ENCODE data around the gene MUSK.

DNA sequence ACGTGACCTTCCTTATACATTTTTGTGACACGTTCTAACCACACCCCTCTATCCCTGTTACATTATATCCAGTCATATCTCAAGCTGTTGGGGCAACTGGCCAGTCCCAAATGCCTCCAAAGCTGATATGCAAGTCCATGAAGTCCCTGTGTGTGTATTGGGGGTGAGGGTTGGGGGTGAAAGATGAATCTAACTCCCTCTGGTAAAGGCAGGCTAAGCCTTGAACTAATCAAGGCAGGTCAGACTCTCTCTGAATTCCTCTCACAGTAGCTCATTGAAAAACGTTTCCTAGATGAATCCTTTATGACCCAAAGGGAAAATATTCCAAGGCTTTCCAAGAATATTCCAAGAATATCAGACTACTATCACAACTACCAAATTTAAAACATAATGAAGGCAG lies 174.4 kb downstream of the MUSK start:
- TF ChIP-seq PHF8 (conservative IDR thresholded peaks at IDR 0.05; ENCODE audit: low read depth, low read length) (no peak), POLR2AphosphoS5 (IDR thresholded peaks at IDR 0.05; ENCODE audit: low read depth, low read length) (no peak), RAD21 (IDR thresholded peaks at IDR 0.05 in 1 of 2, conservative IDR thresholded peaks at IDR 0.05 in 1 of 2; ENCODE audit: low read depth in 2 of 2, low read length in 2 of 2) (no peak), EZH2 (IDR thresholded peaks at IDR 0.05; ENCODE audit: low read depth, low read length, severe bottlenecking) (no peak), POLR2A (IDR thresholded peaks at IDR 0.05; ENCODE audit: control extremely low read depth in 1 of 2, low read depth in 2 of 2, low read length in 2 of 2) (no peak), CHD2 (IDR thresholded peaks at IDR 0.05; ENCODE audit: low read length) (no peak), JUN (IDR thresholded peaks at IDR 0.05; ENCODE audit: low read depth, low read length) (no peak), KDM1A (IDR thresholded peaks at IDR 0.05; ENCODE audit: borderline replicate concordance, low read length) (no peak), SP2 (IDR thresholded peaks at IDR 0.05; ENCODE audit: low read length) (no peak), CREB1 (IDR thresholded peaks at IDR 0.05) (no peak), HDAC2 (IDR thresholded peaks at IDR 0.05; ENCODE audit: borderline replicate concordance in 1 of 2, low read depth in 2 of 2, low read length in 2 of 2) (no peak)
- TF ChIP-seq, protein P1, sequence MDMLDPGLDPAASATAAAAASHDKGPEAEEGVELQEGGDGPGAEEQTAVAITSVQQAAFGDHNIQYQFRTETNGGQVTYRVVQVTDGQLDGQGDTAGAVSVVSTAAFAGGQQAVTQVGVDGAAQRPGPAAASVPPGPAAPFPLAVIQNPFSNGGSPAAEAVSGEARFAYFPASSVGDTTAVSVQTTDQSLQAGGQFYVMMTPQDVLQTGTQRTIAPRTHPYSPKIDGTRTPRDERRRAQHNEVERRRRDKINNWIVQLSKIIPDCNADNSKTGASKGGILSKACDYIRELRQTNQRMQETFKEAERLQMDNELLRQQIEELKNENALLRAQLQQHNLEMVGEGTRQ (IDR thresholded peaks at IDR 0.05; ENCODE audit: low read length) = no peak
- TF ChIP-seq, protein P2, sequence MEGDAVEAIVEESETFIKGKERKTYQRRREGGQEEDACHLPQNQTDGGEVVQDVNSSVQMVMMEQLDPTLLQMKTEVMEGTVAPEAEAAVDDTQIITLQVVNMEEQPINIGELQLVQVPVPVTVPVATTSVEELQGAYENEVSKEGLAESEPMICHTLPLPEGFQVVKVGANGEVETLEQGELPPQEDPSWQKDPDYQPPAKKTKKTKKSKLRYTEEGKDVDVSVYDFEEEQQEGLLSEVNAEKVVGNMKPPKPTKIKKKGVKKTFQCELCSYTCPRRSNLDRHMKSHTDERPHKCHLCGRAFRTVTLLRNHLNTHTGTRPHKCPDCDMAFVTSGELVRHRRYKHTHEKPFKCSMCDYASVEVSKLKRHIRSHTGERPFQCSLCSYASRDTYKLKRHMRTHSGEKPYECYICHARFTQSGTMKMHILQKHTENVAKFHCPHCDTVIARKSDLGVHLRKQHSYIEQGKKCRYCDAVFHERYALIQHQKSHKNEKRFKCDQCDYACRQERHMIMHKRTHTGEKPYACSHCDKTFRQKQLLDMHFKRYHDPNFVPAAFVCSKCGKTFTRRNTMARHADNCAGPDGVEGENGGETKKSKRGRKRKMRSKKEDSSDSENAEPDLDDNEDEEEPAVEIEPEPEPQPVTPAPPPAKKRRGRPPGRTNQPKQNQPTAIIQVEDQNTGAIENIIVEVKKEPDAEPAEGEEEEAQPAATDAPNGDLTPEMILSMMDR (IDR thresholded peaks at IDR 0.05; ENCODE audit: control extremely low read depth in 1 of 3, insufficient read depth in 1 of 3, low read depth in 1 of 3, low read length in 3 of 3) = no peak
- TF ChIP-seq, protein P3, sequence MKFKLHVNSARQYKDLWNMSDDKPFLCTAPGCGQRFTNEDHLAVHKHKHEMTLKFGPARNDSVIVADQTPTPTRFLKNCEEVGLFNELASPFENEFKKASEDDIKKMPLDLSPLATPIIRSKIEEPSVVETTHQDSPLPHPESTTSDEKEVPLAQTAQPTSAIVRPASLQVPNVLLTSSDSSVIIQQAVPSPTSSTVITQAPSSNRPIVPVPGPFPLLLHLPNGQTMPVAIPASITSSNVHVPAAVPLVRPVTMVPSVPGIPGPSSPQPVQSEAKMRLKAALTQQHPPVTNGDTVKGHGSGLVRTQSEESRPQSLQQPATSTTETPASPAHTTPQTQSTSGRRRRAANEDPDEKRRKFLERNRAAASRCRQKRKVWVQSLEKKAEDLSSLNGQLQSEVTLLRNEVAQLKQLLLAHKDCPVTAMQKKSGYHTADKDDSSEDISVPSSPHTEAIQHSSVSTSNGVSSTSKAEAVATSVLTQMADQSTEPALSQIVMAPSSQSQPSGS (IDR thresholded peaks at IDR 0.05; ENCODE audit: low read length) = no peak
